T47D (cell line): ENCODE data around the gene SPNS2.
"Not testable (repeated sequence)": the region's sequence is repeated elsewhere in the genome, so short reads cannot be mapped to it uniquely, and the experiment has no call there.

Source experiments
- DNase-seq, 2 experiments: peaks; one replicate each; pipeline versions ENCODE4 v3.0.0 to v3.0.0-alpha.2; 2011 to 2012; ENCODE audit warnings: low read depth in 1 of 2, low spot score in 1 of 2
- JUND ChIP-seq: IDR thresholded peaks from 2 replicates; pipeline ENCODE4 v1.6.1; 2012; ENCODE audit warnings: low read depth
- in situ Hi-C: cut with HindIII; loops from 2 replicates; pipeline ENCODE4 v1.10.0; 2016; ENCODE audit warnings: low sequenced_read_pairs, low pct_unique_long_range_greater_than_20kb

Gene SPNS2

DNA sequence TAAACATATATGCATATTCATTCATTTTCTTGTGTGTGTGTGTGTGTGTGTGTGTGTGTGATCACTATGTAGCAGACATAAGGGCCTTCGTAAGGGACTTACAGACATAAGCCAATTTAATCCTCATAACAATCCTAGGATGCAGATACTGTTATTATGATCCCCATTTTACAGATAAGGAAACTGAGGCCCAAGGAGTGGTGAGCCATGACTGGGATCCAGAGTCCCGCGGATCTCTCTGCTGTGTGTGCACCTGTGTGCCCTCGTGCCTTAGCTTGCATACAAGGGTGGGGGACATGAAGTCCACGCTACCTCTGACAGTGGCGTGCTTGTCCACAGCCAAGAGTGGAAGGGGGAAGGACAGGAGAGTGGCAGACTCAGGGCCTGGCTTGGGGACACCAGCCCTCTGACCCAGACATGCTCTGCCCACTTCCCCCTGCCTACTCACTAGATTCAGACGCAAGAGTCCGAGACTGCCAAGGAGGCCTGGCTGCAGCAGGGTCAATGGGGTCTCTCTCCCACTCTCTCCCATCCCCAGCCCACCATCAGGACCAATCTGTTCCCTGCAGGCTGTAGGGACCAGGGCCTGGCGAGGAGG is 75.9 kb downstream of the SPNS2 start:
- no peak for TF ChIP-seq JUND
- no peak for DNase-seq
- in situ Hi-C loops: no loop called here

DNA sequence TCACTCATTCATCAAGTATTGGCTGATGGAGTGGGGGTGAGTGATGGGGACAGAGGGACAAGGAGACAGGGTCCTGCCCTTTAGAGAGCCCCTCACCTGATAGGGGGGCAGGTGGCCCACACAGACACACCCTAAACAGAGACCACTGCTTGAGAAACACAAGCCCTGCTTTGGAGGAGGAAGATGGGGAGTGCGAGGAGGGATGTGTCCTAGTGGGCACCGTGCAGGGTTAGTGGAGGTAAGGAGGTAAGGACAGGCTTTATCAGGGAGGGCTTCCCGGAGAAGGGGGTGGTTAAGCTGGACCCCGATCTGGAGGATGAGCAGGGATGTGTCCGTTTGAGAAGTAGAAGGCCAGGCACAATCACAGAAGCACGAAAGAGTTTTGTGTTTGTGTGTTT is 77.5 kb downstream of the SPNS2 start:
- no peak for TF ChIP-seq JUND
- no peak for DNase-seq
- in situ Hi-C loops: no loop called here

DNA sequence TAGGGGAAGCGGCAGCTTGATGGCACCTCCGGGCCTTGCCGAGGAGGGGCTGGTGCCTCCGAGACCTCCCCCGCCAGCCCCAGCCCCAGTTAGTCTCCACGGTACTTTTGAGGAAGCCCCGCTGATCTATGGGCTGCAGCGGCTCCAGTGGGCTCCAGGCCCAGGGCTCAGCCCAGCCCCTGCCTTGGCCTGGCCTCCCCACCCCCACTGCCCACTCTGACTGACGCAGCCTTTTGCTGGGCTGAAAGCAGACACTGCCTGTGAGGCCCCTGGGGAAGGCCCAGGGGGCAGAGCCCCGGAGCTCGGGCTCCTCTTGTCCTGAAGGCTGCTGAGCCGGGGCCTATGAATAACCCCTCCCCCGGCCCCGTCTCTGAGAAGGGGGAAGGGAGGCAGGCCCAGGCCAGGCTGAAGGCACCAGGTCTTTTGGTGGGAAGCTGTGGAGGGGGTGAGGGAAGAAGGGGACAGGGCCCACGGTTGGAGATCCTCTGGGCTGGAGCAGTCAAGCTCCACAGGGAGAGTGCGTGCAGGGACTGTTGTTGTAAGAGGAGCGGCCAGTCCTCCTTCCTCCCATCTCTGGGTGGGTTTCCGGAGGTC is 78.1 kb downstream of the SPNS2 start:
- DNase-seq: no peak
- TF ChIP-seq JUND: no peak
- in situ Hi-C loops: no loop called here

DNA sequence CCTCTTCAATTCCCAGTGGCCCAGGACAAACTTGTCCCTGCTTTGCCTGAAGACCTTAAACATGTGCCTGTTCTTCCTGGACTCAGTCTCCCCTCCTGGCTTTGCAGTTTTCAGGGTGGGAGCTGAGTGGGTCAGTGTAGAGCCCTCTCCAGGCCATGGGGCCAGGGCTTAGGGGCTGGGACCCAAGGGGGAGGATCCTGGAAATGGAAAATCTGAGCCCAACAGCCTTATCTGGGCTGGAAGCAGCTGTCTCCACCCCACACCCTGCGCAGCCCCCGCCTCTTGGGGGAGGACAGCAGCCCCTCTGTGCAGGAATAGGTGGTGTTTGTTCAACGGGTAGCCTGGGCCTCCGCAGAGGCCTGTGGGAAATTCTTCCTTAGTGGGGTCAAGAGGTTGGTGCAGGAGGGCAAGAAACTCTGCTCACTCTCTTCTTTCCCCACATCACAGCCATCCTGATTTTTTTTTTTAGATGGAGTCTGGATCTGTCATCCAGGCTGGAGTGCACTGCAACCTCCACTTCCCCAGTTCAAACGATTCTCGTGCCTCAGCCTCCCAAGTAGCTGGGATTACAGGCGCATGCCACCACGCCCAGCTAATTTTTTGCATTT is 78.8 kb downstream of the SPNS2 start:
- in situ Hi-C loops: no loop called here
- DNase-seq: no peak

DNA sequence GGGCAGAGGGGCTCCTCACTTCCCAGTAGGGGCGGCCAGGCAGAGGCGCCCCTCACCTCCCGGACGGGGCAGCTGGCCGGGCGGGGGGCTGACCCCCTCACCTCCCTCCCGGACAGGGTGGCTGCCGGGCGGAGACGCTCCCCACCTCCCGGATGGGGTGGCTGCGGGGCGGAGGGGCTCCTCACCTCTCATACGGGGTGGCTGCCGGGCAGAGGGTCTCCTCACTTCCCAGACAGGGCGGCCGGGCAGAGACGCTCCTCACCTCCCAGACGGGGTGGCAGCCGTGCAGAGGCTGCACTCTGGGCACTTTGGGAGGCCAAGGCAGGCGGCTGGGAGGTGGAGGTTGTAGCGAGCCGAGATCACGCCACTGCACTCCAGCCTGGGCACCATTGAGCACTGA is 79.7 kb downstream of the SPNS2 start:
- DNase-seq, in situ Hi-C loops: not testable (repeated sequence)

More for the DNA sequence above, 78.8 kb downstream of the SPNS2 start:
- TF ChIP-seq JUND: no peak

DNA sequence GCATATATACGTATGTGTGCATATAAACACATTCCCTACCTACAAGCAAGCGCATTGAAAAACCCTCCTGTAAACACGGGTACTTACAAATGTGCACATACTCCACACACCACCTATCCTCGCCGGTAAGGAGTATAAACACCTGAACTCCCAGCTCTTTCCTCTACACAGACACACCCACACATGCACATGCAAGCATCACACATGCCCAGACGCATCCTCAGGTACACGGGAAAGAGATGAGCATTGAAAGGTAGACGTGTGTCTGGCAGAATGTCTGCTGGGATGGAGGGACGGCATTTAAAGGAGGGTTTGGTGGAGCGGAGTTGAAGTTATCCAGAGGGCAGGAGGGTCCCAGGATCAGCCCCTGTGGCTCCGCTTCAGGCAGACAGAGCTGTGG is 81.0 kb downstream of the SPNS2 start:
- no peak for TF ChIP-seq JUND
- DNase-seq: no peak
- in situ Hi-C loops: no loop called here

DNA sequence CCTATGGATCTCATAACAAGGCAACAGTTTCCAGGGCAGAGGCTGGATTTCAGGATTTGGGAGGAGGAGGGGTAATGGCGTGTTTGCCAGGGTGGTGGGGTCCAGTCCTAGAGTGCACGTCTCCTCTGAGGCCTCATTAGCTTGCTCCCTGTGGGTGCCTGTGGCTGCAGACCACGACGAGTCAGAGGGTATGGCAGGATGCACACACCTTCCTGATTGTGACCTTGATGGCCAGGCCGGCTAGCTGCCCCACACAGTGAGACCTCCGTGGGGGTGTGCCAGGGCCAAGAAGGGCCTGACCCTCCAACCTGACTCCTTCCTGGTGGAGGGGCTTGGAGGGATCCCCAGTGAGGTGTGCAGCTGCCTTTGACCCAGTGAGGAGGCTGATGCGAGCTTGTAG is 81.6 kb downstream of the SPNS2 start:
- no peak for TF ChIP-seq JUND
- in situ Hi-C loops: no loop called here
- DNase-seq: no peak

DNA sequence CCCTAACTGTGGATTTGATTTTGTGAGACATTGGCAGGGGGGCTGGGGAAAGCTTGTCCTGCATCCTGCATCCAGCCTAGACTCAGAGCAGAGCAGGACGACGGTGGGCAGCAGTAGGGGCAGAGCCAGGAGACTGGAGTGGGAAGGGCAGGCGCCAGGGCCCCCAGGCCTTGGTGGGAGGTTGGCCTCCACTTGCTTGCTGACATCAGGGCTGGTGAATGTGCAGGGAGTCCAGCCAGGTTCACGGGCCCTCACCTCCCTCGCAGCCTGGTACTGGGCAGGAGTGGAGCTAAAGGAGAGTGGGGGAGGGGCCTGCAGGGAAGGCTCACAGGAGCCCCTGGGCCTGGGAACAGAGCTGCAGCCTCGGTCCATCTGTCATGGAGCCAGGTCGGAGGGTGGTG is 83.4 kb downstream of the SPNS2 start:
- in situ Hi-C loops: no loop called here
- TF ChIP-seq JUND: no peak
- no peak for DNase-seq

DNA sequence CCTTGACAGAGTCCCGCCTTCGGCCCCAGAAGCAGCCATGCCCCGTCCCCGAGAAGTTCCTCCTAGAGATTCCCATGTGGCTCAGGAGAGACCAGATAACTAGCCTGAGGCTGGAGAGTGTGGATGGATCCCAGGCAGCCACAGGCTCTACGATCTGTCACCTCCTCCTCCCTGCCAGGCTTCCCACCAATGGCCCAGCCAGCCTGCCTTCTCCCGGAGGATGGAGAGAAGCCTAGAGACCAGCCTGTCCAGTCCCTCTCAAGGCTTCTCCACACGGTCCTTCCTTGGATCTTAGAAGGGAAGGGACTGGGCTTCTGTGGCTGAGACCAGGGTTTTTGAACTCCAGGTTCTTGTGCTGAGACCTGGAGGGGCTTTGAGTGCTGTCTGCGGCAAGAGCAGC is 84.0 kb downstream of the SPNS2 start:
- TF ChIP-seq JUND: no peak
- no peak for DNase-seq
- in situ Hi-C loops: no loop called here

DNA sequence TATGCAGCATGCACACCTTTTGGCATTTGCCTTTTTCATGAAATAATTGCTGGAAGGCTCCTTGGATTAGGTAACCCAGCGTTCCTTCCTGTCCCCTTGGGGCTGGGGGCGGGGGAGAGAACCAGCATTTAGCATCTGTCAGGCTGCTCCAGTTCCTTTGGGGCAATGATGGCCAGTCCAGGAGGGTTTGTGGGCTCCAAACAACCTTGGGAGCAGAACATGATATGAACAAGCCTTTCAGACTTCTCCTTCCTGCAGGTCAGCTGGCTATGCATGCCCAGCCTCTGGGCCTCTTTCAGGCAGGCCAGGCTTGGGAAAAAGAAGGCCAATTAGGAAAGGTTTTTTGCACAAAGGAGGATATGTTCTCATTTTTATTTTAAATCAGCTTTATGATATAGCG is 84.5 kb downstream of the SPNS2 start:
- TF ChIP-seq JUND: no peak
- no peak for DNase-seq
- in situ Hi-C loops: no loop called here

DNA sequence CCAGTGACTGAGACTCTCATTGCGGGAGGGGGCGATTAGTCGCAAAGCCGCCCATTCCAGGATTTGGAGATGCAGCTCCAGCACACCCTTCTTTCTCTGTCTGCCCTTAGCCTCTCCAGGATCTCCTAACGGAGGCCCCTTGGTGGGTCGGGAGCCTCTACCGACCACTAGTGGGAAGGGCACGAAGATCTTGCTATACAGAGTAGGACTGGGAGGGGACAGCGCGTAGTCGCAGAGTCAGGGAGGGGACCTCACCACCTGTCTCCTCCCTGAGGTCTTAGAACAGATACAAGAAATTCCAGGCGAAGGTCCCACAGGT is 85.1 kb downstream of the SPNS2 start:
- in situ Hi-C loops: no loop called here
- DNase-seq: no peak
- TF ChIP-seq JUND: no peak

DNA sequence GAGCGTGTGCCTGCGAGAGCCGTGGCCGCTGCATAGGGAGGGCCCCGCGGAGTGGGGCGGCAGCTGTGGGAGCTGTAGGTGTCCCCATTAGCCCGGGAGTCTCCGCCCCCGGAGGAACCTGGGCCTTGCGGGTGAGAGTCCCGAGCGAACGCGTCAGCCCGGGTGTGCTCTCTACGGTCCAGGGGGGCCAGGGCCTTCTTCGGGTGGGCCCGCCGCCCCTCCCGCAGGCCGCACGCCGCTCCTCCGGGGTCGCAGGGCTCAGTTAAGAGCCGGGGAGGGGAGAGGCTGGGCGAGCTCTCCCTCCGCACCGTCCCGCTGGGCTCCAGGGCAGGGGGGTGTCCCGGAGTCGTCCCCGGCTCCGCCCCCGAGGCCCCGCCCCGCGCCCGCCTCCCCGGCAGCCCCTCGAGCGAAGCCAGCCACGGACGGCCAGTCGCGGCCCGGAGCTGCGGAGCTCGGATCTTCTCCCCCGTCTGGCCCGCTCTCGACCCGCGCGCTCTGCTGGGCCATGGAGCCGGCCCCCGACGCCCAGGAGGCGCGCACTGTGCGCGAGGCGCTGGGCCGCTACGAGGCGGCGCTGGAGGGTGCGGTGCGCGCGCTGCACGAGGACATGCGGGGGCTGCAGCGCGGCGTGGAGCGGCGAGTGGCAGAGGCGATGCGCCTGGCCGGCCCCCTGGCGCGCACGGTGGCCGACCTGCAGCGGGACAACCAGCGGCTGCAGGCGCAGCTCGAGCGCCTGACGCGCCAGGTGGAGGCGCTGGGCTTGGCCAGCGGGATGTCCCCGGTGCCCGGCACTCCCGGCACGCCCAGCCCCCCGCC is 85.6 kb downstream of the SPNS2 start, which contains the start of gene SMTNL2:
SMTNL2 (plus strand) TSS at position 429 of the 816 bp plus-strand sequence; CDS start at position 506, 77 bp downstream.
- in situ Hi-C loops: no loop called here
- DNase-seq: peak in 1 of 2 experiments; percentile 30
- no peak for TF ChIP-seq JUND
